ENCODE data around the gene STAG1. TPM values are rescaled to one million over a fixed set of nuclear protein-coding genes. Genes with fewer than 3 reads are reported as not detected.
"Not testable (repeated sequence)": the region's sequence is repeated elsewhere in the genome, so short reads cannot be mapped to it uniquely, and the experiment has no call there.

The STAG1 gene
- total RNA-seq, 1 donor from 2014 or later = 23.3 TPM

DNA sequence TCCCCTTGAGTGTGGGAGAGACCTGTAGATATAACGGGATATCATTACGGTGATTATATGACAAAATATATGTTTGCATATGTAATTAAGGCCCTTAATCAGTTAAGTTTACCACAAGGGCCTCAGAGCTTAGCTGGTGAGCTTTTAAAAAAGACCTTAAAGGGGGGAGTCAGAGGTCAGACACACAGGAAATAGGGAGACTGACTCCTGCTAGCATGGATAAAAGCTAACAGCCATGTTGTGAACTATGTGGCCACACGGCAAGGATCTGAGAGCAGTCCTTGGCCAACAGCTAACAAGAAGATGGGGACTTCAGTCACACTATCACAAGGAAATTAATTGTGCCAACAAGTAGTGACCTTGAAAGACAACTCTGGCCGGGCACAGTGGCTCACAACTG lies 3.1 kb downstream of the STAG1 start:
- DNase-seq (ENCODE audit: extremely low read depth, low read depth, low spot score) = no peak

GRCh38 chr3:136745916-136746315 lies 6.3 kb downstream of the STAG1 start:
- no peak for DNase-seq (ENCODE audit: extremely low read depth, low read depth, low spot score)

- no peak for DNase-seq (ENCODE audit: extremely low read depth, low read depth, low spot score)
These were observed 11.1 kb downstream of the STAG1 start for GRCh38 chr3:136741063-136741462.

GRCh38 chr3:136740351-136740958 lies 11.7 kb downstream of the STAG1 start:
- no peak for DNase-seq (ENCODE audit: extremely low read depth, low read depth, low spot score)

GRCh38 chr3:136736950-136737349 lies 15.2 kb downstream of the STAG1 start:
- not testable (repeated sequence) for DNase-seq (ENCODE audit: extremely low read depth, low read depth, low spot score)

DNA sequence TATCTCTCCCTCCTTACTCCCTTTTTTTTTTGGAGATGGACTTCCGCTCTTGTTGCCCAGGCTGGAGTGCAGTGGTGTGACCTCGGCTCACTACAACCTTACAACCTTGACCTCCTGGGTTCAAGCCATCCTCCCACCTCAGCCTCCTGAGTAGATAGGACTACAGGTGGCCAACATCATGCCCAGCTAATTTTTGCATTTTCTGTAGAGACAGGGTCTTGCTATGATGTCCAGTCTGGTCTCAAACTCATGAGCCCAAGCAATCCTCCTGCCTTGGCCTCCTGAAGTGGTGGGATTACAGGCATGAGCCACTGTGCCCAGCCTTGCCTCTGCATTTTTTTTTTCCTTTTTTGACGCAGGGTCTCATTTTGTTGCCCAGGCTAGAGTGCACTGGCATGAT lies 17.1 kb downstream of the STAG1 start:
- DNase-seq (ENCODE audit: extremely low read depth, low read depth, low spot score) = no peak

DNA sequence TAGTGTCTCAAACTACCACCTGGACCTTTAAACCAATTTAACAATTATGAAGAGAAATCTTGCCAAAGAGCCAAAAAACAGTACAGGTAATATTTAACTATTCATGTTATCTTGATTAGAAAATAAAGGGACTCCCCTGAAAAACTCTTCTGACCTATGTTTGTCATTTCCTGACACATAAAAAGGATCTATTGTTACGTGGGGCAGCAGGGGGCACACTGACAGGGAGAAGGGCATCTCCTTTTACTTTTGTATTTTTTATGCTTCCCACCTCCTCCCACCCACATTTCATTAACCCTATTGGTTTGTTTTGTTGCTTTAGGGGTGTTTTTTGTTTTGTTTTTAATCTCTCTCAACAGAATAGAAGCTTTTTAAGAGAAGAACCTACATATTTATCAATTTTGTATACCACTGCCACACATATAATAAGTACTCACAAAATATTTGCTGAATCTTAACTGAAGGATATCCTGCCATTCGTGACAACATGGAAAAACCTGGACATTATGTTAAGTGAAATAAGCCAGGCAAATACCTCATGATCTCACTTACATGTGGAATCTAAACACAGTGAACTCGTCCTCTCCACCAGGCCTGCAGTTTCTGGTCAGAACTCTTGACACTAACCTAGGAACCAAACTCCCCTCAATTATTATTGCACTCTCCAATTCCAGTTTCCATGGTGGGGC lies 17.7 kb downstream of the STAG1 start:
- DNase-seq (ENCODE audit: extremely low read depth, low read depth, low spot score) = no peak

GRCh38 chr3:136733317-136733833 lies 18.8 kb downstream of the STAG1 start:
- no peak for DNase-seq (ENCODE audit: extremely low read depth, low read depth, low spot score)

- no peak for DNase-seq (ENCODE audit: extremely low read depth, low read depth, low spot score)
These were observed 20.8 kb downstream of the STAG1 start for GRCh38 chr3:136731274-136731884.

DNA sequence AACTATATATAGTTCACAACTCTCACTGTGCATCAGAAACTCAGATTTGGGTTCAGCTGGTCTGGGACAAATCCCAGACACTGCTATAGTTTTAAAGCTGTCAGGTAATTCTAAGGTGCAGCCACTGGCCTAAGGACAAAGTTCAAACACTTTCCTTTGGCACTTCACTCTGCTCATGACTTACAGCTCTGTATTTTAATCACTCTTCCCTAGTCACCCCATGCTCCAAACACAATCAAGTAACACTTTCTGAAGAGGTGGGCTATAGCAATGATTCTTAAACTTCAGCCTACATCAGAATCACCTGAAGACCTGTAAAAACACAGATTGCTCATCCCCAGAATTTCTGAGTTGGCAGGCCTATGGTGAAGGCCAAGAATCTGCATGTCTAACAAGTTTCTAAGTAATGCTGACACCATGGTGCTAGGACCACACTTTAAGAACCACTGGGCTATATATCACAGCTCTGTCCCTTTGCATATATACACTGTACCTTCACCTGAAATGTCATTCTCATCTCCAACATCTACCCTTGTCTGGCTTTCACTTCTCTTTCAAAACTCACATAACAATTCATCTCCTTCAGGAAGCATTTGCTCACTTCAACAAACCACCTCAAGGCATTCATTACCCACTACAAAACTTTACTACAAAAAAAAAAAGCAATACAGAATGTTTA lies 21.4 kb downstream of the STAG1 start:
- DNase-seq (ENCODE audit: extremely low read depth, low read depth, low spot score) = no peak

- no peak for DNase-seq (ENCODE audit: extremely low read depth, low read depth, low spot score)
These were observed 23.3 kb downstream of the STAG1 start for GRCh38 chr3:136728918-136729317.

- no peak for DNase-seq (ENCODE audit: extremely low read depth, low read depth, low spot score)
These were observed 23.7 kb downstream of the STAG1 start for GRCh38 chr3:136728473-136728872.

DNA sequence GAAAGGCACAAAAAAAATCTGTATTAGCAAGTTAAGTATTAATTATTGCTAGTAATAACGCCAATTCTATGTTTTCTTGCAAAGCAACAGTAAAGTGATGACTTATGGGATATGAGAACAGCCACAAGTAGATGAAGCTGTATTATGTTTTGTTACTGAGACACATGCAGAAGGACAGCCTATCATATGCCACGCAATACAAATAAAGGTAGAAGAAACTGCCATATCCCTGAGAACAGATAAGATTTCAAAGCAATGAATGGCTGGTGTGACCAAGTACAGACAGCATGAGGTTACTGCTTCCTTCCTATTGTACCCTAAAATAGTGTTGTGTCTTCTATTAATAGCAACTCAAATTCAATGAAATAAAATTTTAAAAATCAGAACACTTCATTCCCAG lies 26.7 kb downstream of the STAG1 start:
- no peak for DNase-seq (ENCODE audit: extremely low read depth, low read depth, low spot score)

DNA sequence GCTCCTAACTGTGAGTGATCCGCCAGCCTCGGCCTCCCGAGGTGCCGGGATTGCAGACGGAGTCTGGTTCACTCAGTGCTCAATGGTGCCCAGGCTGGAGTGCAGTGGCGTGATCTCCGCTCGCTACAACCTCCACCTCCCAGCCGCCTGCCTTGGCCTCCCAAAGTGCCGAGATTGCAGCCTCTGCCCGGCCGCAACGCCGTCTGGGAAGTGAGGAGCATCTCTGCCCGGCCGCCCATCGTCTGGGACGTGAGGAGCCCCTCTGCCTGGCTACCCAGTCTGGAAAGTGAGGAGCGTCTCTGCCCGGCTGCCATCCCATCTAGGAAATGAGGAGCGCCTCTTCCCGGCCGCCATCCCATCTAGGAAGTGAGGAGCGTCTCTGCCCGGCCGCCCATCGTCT lies 29.3 kb downstream of the STAG1 start:
- DNase-seq (ENCODE audit: extremely low read depth, low read depth, low spot score) = not testable (repeated sequence)

DNA sequence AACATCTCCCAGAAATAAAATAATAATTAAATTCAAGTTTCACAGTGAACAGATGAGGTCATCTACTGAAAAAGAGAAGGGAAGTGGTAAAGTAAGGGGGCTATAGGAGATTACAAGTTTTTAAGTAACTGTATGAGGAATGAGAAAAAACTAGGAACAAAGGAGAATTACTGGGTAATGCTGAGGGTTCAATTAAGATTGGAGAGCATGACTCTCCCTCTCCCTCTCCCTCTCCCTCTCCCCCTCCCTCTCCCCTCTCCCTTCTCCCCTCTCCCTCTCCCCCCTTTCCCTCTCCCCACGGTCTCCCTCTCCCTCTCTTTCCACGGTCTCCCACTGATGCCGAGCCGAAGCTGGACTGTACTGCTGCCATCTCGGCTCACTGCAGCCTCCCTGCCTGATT lies 29.8 kb downstream of the STAG1 start:
- not testable (repeated sequence) for DNase-seq (ENCODE audit: extremely low read depth, low read depth, low spot score)

DNA sequence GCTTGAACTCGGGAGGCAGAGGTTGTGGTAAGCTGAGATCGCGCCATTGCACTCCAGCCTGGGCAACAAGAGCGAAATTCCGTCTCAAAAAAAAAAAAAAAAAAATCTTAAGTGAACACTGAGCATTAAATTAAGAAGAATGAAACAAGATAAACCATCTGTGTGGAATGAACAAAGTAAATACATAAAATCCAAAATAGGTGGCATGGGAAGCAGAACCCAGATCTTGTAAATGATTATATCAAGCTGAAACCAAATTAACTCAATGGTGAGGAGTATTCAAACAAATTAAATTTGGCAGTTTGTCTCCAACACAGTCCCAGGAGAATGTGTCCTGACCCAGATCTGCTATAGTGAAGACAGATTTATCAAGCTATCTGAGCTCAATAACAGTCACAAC lies 32.1 kb downstream of the STAG1 start:
- DNase-seq (ENCODE audit: extremely low read depth, low read depth, low spot score) = no peak

DNA sequence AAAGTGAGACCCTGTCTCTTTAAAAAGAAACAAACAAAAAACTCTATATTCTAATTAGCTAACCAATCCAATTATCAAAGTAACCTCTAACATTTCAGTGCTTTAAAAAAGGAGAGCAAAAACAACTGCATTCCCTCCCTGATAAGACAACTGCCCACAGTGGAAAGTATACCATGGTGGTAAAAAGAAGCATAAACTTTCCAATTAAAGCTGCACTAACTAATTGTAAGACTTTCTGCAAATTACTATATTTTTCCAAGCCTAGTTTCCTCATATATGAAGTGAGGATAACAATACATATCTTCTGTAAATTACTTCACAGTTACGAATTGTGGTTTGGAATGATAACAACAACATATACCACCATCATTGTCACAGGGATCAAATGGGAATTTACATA lies 35.5 kb downstream of the STAG1 start:
- no peak for DNase-seq (ENCODE audit: extremely low read depth, low read depth, low spot score)

DNA sequence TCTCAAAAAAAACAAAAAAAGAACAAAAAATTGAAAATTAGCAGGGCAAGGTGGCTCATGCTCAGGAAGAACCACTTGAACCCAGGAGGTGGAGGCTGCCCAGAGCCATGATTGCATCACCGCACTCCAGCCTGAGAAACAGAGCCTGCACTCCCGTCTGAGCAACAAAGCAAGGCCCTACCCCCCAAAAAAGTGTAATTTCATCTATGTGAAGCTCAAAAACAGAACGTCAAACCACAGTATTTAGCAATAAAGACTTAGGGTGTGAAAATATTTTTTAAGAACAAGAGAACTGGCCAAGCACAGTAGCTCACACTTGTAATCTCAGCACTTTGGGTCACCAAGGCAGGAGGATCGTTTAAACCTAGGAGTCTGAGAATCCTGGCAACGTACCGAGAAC lies 38.2 kb downstream of the STAG1 start:
- DNase-seq (ENCODE audit: extremely low read depth, low read depth, low spot score) = no peak

GRCh38 chr3:136712941-136713340 lies 39.2 kb downstream of the STAG1 start:
- no peak for DNase-seq (ENCODE audit: extremely low read depth, low read depth, low spot score)

GRCh38 chr3:136711888-136712287 lies 40.3 kb downstream of the STAG1 start:
- not testable (repeated sequence) for DNase-seq (ENCODE audit: extremely low read depth, low read depth, low spot score)

DNA sequence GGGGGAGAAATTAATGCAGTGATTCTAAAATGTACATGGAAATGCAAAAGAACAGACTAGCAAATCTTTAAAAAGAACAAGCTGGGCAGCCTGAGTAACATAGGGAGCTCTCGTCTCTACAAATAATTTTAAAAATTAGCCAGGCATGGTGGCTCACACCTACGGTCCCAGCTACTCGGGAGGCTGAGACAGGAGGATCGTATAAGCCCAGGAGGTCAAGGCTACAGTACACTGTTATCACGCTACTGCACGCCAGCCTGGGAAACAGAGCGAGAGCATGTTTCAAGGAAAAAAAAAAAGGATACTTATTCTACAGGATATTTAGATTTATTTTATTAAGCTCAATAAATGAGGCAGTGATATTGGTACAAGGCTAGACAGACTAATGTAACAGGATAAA lies 40.9 kb downstream of the STAG1 start:
- DNase-seq (ENCODE audit: extremely low read depth, low read depth, low spot score) = no peak

All from glomerular endothelial cell (primary cell).